A549 (cell line): ENCODE results near the gene LAP3. TPM values are rescaled to one million over a fixed set of nuclear protein-coding genes. Genes with fewer than 3 reads are reported as not detected.
"Not testable (repeated sequence)": the region's sequence is repeated elsewhere in the genome, so short reads cannot be mapped to it uniquely, and the experiment has no call there.

Experiments used
- ATAC-seq, 2 experiments: fragments of 200-7000 bp in 1 of 2; fragments of >200 bp in 1 of 2; cut with Nextera tagmentation in 1 of 2; cut with Tn5 transposase in 1 of 2; 3 replicates each; pipeline versions ENCODE4 v1.8.0 to v1.9.1; 2018 to 2020; ENCODE audit warnings: mild to moderate bottlenecking in 1 of 2, moderate library complexity in 1 of 2
- CTCF ChIA-PET: fragments of 300-600 bp; sonication (Branson Sonifier 250); formaldehyde crosslinking; extraction: SDS; loops from one replicate; lab custom pipeline; 2021; ENCODE audit warnings: antibody characterized with exemption, inconsistent platforms; lab: Yijun Ruan, JAX
- POLR2A ChIA-PET: fragments of 350-600 bp; formaldehyde crosslinking; extraction: SDS; loops from one replicate; lab custom pipeline; 2021; ENCODE audit warnings: antibody characterized with exemption, inconsistent platforms; lab: Yijun Ruan, JAX
- DNase-seq, 2 experiments: peaks; one replicate each; pipeline versions ENCODE4 v3.0.0 to v3.0.0-alpha.2; 2011 to 2016; ENCODE audit warnings: low read depth in 1 of 2, low spot score in 1 of 2
- FAIRE-seq: peaks from 2 replicates; lab custom pipeline; 2011; peaks lifted over from hg19 to GRCh38; lab: Jason Lieb, UNC
- H3K27ac ChIP-seq, 2 experiments: fragments of >200 bp; sonication (Bioruptor Twin); formaldehyde crosslinking; 3 replicates each; pipeline ENCODE4 v1.5.1; 2016 to 2017
- H3K4me1 ChIP-seq: fragments of >200 bp; sonication (Bioruptor Twin); formaldehyde crosslinking; 3 replicates; pipeline ENCODE4 v1.6.1; 2016
- H3K4me2 ChIP-seq: fragments of >200 bp; sonication (Bioruptor Twin); formaldehyde crosslinking; 3 replicates; pipeline ENCODE4 v1.6.1; 2016
- H3K4me3 ChIP-seq: fragments of >200 bp; sonication (Bioruptor Twin); formaldehyde crosslinking; 3 replicates; pipeline ENCODE4 v1.5.1; 2016
- H3K9me3 ChIP-seq: fragments of >200 bp; sonication (Bioruptor Twin); formaldehyde crosslinking; 3 replicates; pipeline ENCODE4 v1.6.1; 2016
- BCL3 ChIP-seq: fragments of >200 bp; sonication (Bioruptor Twin); formaldehyde crosslinking; IDR thresholded peaks from 3 replicates; pipeline ENCODE4 v1.6.1; 2016
- EHF ChIP-seq: fragments of 250-450 bp; sonication (Bioruptor Pico); IDR thresholded peaks from 2 replicates; pipeline ENCODE4 v1.5.0; 2020; ENCODE audit warnings: mild to moderate bottlenecking
- EHMT2 ChIP-seq: fragments of 200-600 bp; sonication (generic); IDR thresholded peaks from 2 replicates; pipeline ENCODE4 v1.6.1; 2016; ENCODE audit warnings: antibody characterized with exemption, low read depth, mild to moderate bottlenecking, moderate library complexity
- ELK1 ChIP-seq: fragments of 150-350 bp; IDR thresholded peaks from 2 replicates; pipeline ENCODE4 v1.6.1; 2014; ENCODE audit warnings: low read depth, mild to moderate bottlenecking, low read length
- EP300 ChIP-seq, 2 experiments: fragments of >200 bp; sonication (Bioruptor Twin); formaldehyde crosslinking; IDR thresholded peaks; 2 replicates in 1 of 2; 3 replicates in 1 of 2; pipeline ENCODE4 v1.6.1; 2016 to 2017
- ESRRA ChIP-seq: fragments of 150-350 bp; IDR thresholded peaks from 2 replicates; pipeline ENCODE4 v1.6.1; 2014; ENCODE audit warnings: mild to moderate bottlenecking, low read length, borderline replicate concordance
- FOSB ChIP-seq: fragments of 250-450 bp; sonication (Bioruptor Pico); IDR thresholded peaks from 2 replicates; pipeline ENCODE4 v1.5.0; 2020; ENCODE audit warnings: mild to moderate bottlenecking, moderate library complexity
- FOSL2 ChIP-seq, 2 experiments: fragments of 450-650 bp in 1 of 2; fragments of >200 bp in 1 of 2; sonication (Bioruptor Twin) in 1 of 2; formaldehyde crosslinking; IDR thresholded peaks; 2 replicates each; pipeline versions ENCODE4 v1.5.0 to v1.6.1; 2016 to 2020; ENCODE audit warnings: mild to moderate bottlenecking in 1 of 2, moderate library complexity in 1 of 2
- GATA3 ChIP-seq: IDR thresholded peaks from 2 replicates; pipeline ENCODE4 v1.6.1; 2012; ENCODE audit warnings: borderline replicate concordance
- HDAC2 ChIP-seq: fragments of 200-600 bp; sonication (generic); IDR thresholded peaks from 2 replicates; pipeline ENCODE4 v1.6.1; 2016
- HOXA7 ChIP-seq: fragments of 250-450 bp; sonication (Bioruptor Pico); IDR thresholded peaks from 2 replicates; pipeline ENCODE4 v1.5.0; 2020; ENCODE audit warnings: mild to moderate bottlenecking, moderate library complexity
- HOXB5 ChIP-seq: fragments of 250-450 bp; sonication (Bioruptor Pico); IDR thresholded peaks from 2 replicates; pipeline ENCODE4 v1.5.0; 2020; ENCODE audit warnings: mild to moderate bottlenecking, moderate library complexity
- JUN ChIP-seq, 2 experiments: fragments of >200 bp; sonication (Bioruptor Twin); formaldehyde crosslinking; IDR thresholded peaks; 2 replicates in 1 of 2; 3 replicates in 1 of 2; pipeline ENCODE4 v1.6.1; 2016 to 2017
- KDM1A ChIP-seq: fragments of 200-600 bp; sonication (generic); IDR thresholded peaks from 2 replicates; pipeline ENCODE4 v1.6.1; 2016; ENCODE audit warnings: low read depth, mild to moderate bottlenecking
- MAFK ChIP-seq: fragments of 450-650 bp; IDR thresholded peaks from 2 replicates; pipeline ENCODE4 v1.6.1; 2014; ENCODE audit not compliant: partially characterized antibody
- MAZ ChIP-seq: fragments of 150-350 bp; IDR thresholded peaks from 2 replicates; pipeline ENCODE4 v1.6.1; 2014; ENCODE audit warnings: antibody characterized with exemption, low read depth, low read length, borderline replicate concordance
- NPAS2 ChIP-seq: fragments of 250-450 bp; sonication (Bioruptor Pico); IDR thresholded peaks from 2 replicates; pipeline ENCODE4 v1.8.0; 2022; ENCODE audit warnings: mild to moderate bottlenecking, moderate library complexity, borderline replicate concordance
- PBX3 ChIP-seq: IDR thresholded peaks from 2 replicates; pipeline ENCODE4 v1.6.1; 2012
- POLR2A ChIP-seq: IDR thresholded peaks from 2 replicates; pipeline ENCODE4 v1.6.1; 2012; ENCODE audit warnings: mild to moderate bottlenecking, low read length
- RCOR1 ChIP-seq: fragments of 150-350 bp; IDR thresholded peaks from 2 replicates; pipeline ENCODE4 v1.6.1; 2014; ENCODE audit warnings: antibody characterized with exemption, low read length, low read depth
- REST ChIP-seq: fragments of 200-600 bp; sonication (generic); IDR thresholded peaks from 2 replicates; pipeline ENCODE4 v1.6.1; 2016; ENCODE audit warnings: antibody characterized with exemption, mild to moderate bottlenecking, moderate library complexity
- SMC3 ChIP-seq: fragments of >200 bp; sonication (Bioruptor Twin); formaldehyde crosslinking; IDR thresholded peaks from 3 replicates; pipeline ENCODE4 v1.6.1; 2018; ENCODE audit warnings: inconsistent platforms
- SREBF2 ChIP-seq: fragments of 450-650 bp; IDR thresholded peaks from 2 replicates; pipeline ENCODE4 v1.6.1; 2014; ENCODE audit warnings: mild to moderate bottlenecking, moderate library complexity
- TP53 ChIP-seq: fragments of 250-450 bp; sonication (Bioruptor Pico); IDR thresholded peaks from 2 replicates; pipeline ENCODE4 v1.5.0; 2021; ENCODE audit warnings: mild to moderate bottlenecking, moderate library complexity
- WGBS: methylation state at CpG from one replicate; pipeline ENCODE4 v1.1.6; 2017; ENCODE audit errors: missing lambda C conversion rate; 5-methylcytosine and 5-hydroxymethylcytosine counted together
- polyA plus RNA-seq, 4 experiments: library from polyadenylated mRNA; depleted of rRNA in 3 of 4; stranded (reverse); fragments of >200 nt; fragmentation: RNase III in 1 of 4; extraction: RNeasy Plus Mini Kit Qiagen cat#74134 plus additional on column Dnase treatment in 1 of 4; gene quantifications; 2 replicates in 3 of 4; 3 replicates in 1 of 4; pipeline ENCODE4 v1.2.3, GENCODE V29; 2011 to 2017

LAP3 gene
- polyA plus RNA-seq, 2 of the 4 experiments (the other 2 are of a cell fraction), result 38.6 to 46.2 TPM

- FAIRE-seq, result no peak
Measured at GRCh38 chr4:17534705-17535104, 42.3 kb upstream of the LAP3 start.

GRCh38 chr4:17535242-17535641 lies 41.8 kb upstream of the LAP3 start:
- Histone ChIP-seq H3K27ac (no peak overlapping the region), H3K4me2 (no peak overlapping the region), H3K4me3 (no peak overlapping the region), H3K9me3 (no peaks in the 10 kb centered on the region), H3K4me1 (no peaks in the 10 kb centered on the region)
- 78% methylated on average over 4 of the region's 4 CpGs for WGBS
- ATAC-seq (no peak), FAIRE-seq (no peak), DNase-seq (no peak)
- ChIA-PET CTCF (no interaction called here), POLR2A (no interaction called here)
- peak; percentile 32 for TF ChIP-seq MAFK
- no peak for TF ChIP-seq TP53

More at GRCh38 chr4:17534705-17535104, 42.3 kb upstream of the LAP3 start:
- no peak for ATAC-seq
- no peaks in the 10 kb centered on the region for H3K4me1 ChIP-seq
- WGBS, result 71% methylated on average over 4 of the region's 4 CpGs
- TF ChIP-seq KDM1A (no peak), MAZ (no peak), BCL3 (no peak), REST (no peak), SREBF2 (no peak), HOXA7 (no peak), GATA3 (no peak), EP300 (IDR thresholded peaks at IDR 0.05) (no peak), RCOR1 (no peak), HOXB5 (CRISPR knock-in tag) (no peak), EHF (CRISPR knock-in tag) (no peak), ELK1 (no peak), FOSL2 (IDR thresholded peaks at IDR 0.05) (no peak), FOSL2 (CRISPR knock-in tag; IDR thresholded peaks at IDR 0.05) (no peak), ESRRA (no peak), EHMT2 (no peak), POLR2A (no peak)
- TF ChIP-seq, all 56 proteins: peak for 0
- ChIA-PET CTCF (no interaction called here), POLR2A (no interaction called here)
- Histone ChIP-seq H3K4me2 (no peak overlapping the region), H3K4me3 (no peak overlapping the region), H3K27ac (no peak overlapping the region), H3K9me3 (no peaks in the 10 kb centered on the region)
- DNase-seq, result no peak

GRCh38 chr4:17535906-17536305 lies 41.1 kb upstream of the LAP3 start:
- WGBS, result 66% methylated on average over 3 of the region's 3 CpGs
- DNase-seq (peak in 1 of 2 experiments; percentile 21), ATAC-seq (no peak), FAIRE-seq (no peak)
- H3K4me2 ChIP-seq, result no peak overlapping the region
- no peaks in the 10 kb centered on the region for H3K9me3 ChIP-seq
- no peak overlapping the region for H3K27ac ChIP-seq
- no peak for TF ChIP-seq KDM1A
- no peak for TF ChIP-seq HOXB5 (CRISPR knock-in tag)
- no peak for TF ChIP-seq SMC3
- TF ChIP-seq FOSB, result no peak
- TF ChIP-seq HDAC2, result no peak
- no peak for TF ChIP-seq FOSL2 (IDR thresholded peaks at IDR 0.05)
- no peak for TF ChIP-seq FOSL2 (CRISPR knock-in tag; IDR thresholded peaks at IDR 0.05)
- TF ChIP-seq TP53, result no peak
- TF ChIP-seq PBX3, result no peak
- TF ChIP-seq ELK1, result no peak
- no peak for TF ChIP-seq NPAS2 (CRISPR knock-in tag)
- no peak for TF ChIP-seq JUN (IDR thresholded peaks at IDR 0.05)
- POLR2A ChIA-PET, result no interaction called here
- no peaks in the 10 kb centered on the region for H3K4me1 ChIP-seq
- CTCF ChIA-PET, result no interaction called here
- H3K4me3 ChIP-seq, result no peak overlapping the region

GRCh38 chr4:17537060-17537459 lies 39.9 kb upstream of the LAP3 start:
- H3K27ac ChIP-seq, CTCF ChIA-PET, ATAC-seq, H3K4me2 ChIP-seq, POLR2A ChIA-PET, FAIRE-seq, H3K4me1 ChIP-seq, DNase-seq, H3K4me3 ChIP-seq, H3K9me3 ChIP-seq: not testable (repeated sequence)
- WGBS, result 66% methylated on average over 6 of the region's 6 CpGs
